ENCODE results near the gene EEPD1.

DNA sequence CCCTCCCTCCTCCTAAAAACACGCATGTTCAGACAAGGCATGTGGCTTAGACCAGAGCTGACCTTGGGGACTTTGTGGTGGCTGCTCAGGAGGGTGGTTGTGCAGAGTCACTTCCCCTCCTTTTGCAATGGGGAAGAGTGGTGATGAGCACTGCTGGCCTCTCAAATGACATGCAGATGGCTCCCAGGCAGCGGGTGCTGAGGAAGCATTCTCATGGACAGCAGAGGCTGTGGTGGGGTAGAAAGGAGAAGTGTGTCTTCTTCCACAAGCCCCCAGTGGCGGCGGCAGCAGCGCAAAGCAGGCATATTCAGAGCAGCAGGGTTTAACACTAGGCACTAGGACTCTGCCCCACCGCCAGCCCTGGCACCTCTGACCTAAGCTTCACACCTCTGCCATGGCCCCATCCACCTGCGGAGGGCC lies 130.7 kb downstream of the EEPD1 start:
- TF ChIP-seq, protein P1, sequence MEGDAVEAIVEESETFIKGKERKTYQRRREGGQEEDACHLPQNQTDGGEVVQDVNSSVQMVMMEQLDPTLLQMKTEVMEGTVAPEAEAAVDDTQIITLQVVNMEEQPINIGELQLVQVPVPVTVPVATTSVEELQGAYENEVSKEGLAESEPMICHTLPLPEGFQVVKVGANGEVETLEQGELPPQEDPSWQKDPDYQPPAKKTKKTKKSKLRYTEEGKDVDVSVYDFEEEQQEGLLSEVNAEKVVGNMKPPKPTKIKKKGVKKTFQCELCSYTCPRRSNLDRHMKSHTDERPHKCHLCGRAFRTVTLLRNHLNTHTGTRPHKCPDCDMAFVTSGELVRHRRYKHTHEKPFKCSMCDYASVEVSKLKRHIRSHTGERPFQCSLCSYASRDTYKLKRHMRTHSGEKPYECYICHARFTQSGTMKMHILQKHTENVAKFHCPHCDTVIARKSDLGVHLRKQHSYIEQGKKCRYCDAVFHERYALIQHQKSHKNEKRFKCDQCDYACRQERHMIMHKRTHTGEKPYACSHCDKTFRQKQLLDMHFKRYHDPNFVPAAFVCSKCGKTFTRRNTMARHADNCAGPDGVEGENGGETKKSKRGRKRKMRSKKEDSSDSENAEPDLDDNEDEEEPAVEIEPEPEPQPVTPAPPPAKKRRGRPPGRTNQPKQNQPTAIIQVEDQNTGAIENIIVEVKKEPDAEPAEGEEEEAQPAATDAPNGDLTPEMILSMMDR (IDR thresholded peaks at IDR 0.05): no peak
- no peak for TF ChIP-seq POLR2A (IDR thresholded peaks at IDR 0.05)
